Naive thymus-derived CD4-positive, alpha-beta T cell (primary cell): ENCODE data around the gene MUC6. TPM values are rescaled to one million over a fixed set of nuclear protein-coding genes. Genes with fewer than 3 reads are reported as not detected.

Source experiments
- ATAC-seq: fragments of 150-1000 bp; cut with Tn5 transposase; 2 replicates; pipeline ENCODE4 v1.10.0; 2021; ENCODE audit warnings: mild to moderate bottlenecking, moderate library complexity
- CTCF ChIA-PET: fragments of 350-600 bp; sonication (Branson Sonifier 250); formaldehyde crosslinking; loops from one replicate; lab custom pipeline; 2021; ENCODE audit warnings: antibody characterized with exemption; lab: Charles Lee
- POLR2A ChIA-PET: fragments of 350-600 bp; sonication (Branson Sonifier 250); formaldehyde crosslinking; loops from one replicate; lab custom pipeline; 2021; ENCODE audit warnings: antibody characterized with exemption, inconsistent platforms; lab: Charles Lee
- DNase-seq, 9 donors: peaks; one replicate each; pipeline versions ENCODE4 v3.0.0 to v3.0.0-alpha.2; 2020 to 2022; ENCODE audit warnings: mixed read lengths in 1 of 9
- H3K27ac ChIP-seq: one replicate; pipeline ENCODE4 v1.7.0; 2013; ENCODE audit warnings: mild to moderate bottlenecking, low read depth, low read length, moderate library complexity
- H3K27me3 ChIP-seq, 2 donors: one replicate each; pipeline ENCODE4 v1.7.0; 2013; ENCODE audit warnings: low read length in 2 of 2, mild to moderate bottlenecking in 2 of 2, moderate library complexity in 2 of 2; ENCODE audit not compliant: control insufficient read depth in 2 of 2, insufficient read depth in 2 of 2
- H3K36me3 ChIP-seq, 3 experiments: 1 replicate in 2 of 3; 2 replicates in 1 of 3; pipeline ENCODE4 v1.7.0; 2013; ENCODE audit warnings: low read length in 3 of 3, mild to moderate bottlenecking in 3 of 3, moderate library complexity in 1 of 3; ENCODE audit not compliant: insufficient read depth in 3 of 3, control insufficient read depth in 2 of 3
- H3K4me1 ChIP-seq, 2 donors: one replicate each; pipeline ENCODE4 v1.7.0; 2013; ENCODE audit warnings: low read length in 2 of 2, mild to moderate bottlenecking in 2 of 2, moderate library complexity in 1 of 2; ENCODE audit not compliant: control insufficient read depth in 2 of 2, insufficient read depth in 2 of 2
- H3K4me3 ChIP-seq: 2 replicates; pipeline ENCODE4 v1.7.0; 2013; ENCODE audit warnings: mild to moderate bottlenecking, low read length
- H3K9me3 ChIP-seq, 3 experiments: 1 replicate in 2 of 3; 2 replicates in 1 of 3; pipeline ENCODE4 v1.7.0; 2013; ENCODE audit warnings: low read length in 3 of 3; ENCODE audit not compliant: control insufficient read depth in 2 of 3
- H3K27ac Mint-ChIP-seq, 9 donors: one replicate each; pipeline ENCODE4 v1.8.0; 2020 to 2022; ENCODE audit warnings: mixed read lengths in 9 of 9, mild to moderate bottlenecking in 8 of 9, moderate library complexity in 5 of 9, inconsistent platforms in 2 of 9
- H3K27me3 Mint-ChIP-seq, 5 donors: one replicate each; pipeline ENCODE4 v1.8.0; 2021 to 2022; ENCODE audit warnings: mixed read lengths in 5 of 5, mild to moderate bottlenecking in 1 of 5
- H3K36me3 Mint-ChIP-seq, 5 donors: one replicate each; pipeline ENCODE4 v1.8.0; 2020 to 2022; ENCODE audit warnings: mixed read lengths in 5 of 5, mild to moderate bottlenecking in 3 of 5, inconsistent platforms in 1 of 5
- H3K4me1 Mint-ChIP-seq, 7 donors: one replicate each; pipeline ENCODE4 v1.8.0; 2020 to 2022; ENCODE audit warnings: mixed read lengths in 7 of 7, mild to moderate bottlenecking in 3 of 7, inconsistent platforms in 1 of 7
- H3K4me3 Mint-ChIP-seq, 10 donors: one replicate each; pipeline ENCODE4 v1.8.0; 2020 to 2022; ENCODE audit warnings: mild to moderate bottlenecking in 10 of 10, mixed read lengths in 10 of 10, moderate library complexity in 6 of 10, inconsistent platforms in 2 of 10
- H3K9me3 Mint-ChIP-seq, 11 donors: one replicate each; pipeline ENCODE4 v1.8.0; 2020 to 2022; ENCODE audit warnings: mixed read lengths in 11 of 11, mild to moderate bottlenecking in 4 of 11, inconsistent platforms in 1 of 11, moderate library complexity in 1 of 11
- intact Hi-C, 2 donors: fragments of 100-400 bp; cut with micrococcal nuclease; formaldehyde crosslinking; loops; one replicate each; pipeline ENCODE4 v1.15.1; 2023
- polyA plus RNA-seq, 2 donors: library from polyadenylated mRNA; unstranded; fragments of 300-500 nt; fragmentation: Illumina TruSeq; gene quantifications; one replicate each; pipeline ENCODE4 v1.2.3, GENCODE V29; 2021
- total RNA-seq, 6 experiments: library from RNA in 5 of 6; stranded (reverse) in 5 of 6; gene quantifications; 1 replicate in 5 of 6; 2 replicates in 1 of 6; pipeline ENCODE4 v1.2.3 and lab custom pipeline; 2021 to 2026

MUC6 gene
- total and polyA plus RNA-seq, 7 experiments from 2014 or later, result not detected

DNA sequence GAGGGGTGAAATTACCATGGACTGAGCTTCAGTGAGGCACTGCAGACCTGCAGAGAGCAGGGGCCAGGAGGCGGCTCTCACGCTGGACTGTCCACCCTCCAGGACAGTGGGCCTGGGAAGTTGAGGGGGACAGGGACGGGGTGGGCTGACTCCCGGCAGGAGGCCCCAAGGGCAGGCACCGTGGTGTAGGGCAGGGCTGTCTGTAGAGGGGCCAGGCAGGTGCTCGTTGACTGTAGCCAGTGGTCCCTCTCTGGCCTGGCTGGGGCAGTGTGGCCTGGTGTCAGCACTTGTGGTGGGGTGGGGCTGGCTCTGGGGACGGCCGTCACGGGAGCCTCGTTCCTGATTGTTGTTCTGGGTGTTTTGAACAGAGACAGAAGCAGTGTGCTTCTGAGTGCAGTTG, 46.4 kb downstream of the MUC6 start:
- no peaks in the 10 kb centered on the region for H3K27me3 Mint-ChIP-seq
- intact Hi-C loops, result no loop called here
- Histone ChIP-seq H3K4me3 (no peak overlapping the region), H3K9me3 (no peaks in the 10 kb centered on the region), H3K27me3 (no peaks in the 10 kb centered on the region), H3K27ac (no peak overlapping the region), H3K36me3 (peaks cover 0 to 95% (median 21%) of the 10 kb centered on the region in 3 experiments), H3K4me1 (no peaks in the 10 kb centered on the region)
- no peaks in the 10 kb centered on the region for H3K9me3 Mint-ChIP-seq
- H3K4me3 Mint-ChIP-seq, result no peak overlapping the region
- ATAC-seq, result no peak
- no peak for DNase-seq
- ChIA-PET POLR2A (no interaction called here), CTCF (no interaction called here)
- peaks cover 3 to 25% (median 5%) of the 10 kb centered on the region in 5 donors for H3K36me3 Mint-ChIP-seq
- H3K27ac Mint-ChIP-seq, result no peak overlapping the region
- H3K4me1 Mint-ChIP-seq, result peaks cover 2 to 5% (median 3%) of the 10 kb centered on the region in 7 donors

DNA sequence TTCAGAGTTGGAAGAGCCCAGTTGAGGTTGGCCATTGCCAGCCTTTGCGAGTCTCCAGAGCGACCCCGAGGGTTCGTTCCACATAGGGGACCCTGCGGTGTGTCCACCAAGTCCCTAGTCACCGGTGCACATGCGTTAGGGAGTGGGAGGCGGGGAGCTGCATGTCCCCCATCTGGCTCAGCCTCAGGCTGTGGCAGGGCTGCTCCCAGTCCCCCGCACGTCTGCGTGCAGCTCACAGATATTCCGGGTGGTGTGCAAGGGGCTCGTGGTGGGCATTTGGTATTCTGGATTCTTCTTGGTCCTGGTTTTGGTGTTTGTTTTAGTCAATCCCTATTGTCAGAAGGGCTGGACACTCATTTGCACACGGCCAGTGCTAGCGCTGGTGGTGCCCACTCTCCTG, 48.8 kb downstream of the MUC6 start:
- peaks cover 0 to 3% (median 0%) of the 10 kb centered on the region in 7 donors for H3K4me1 Mint-ChIP-seq
- no peak for DNase-seq
- Histone ChIP-seq H3K27me3 (no peaks in the 10 kb centered on the region), H3K4me3 (no peak overlapping the region), H3K4me1 (no peaks in the 10 kb centered on the region), H3K9me3 (no peaks in the 10 kb centered on the region), H3K27ac (no peak overlapping the region), H3K36me3 (peaks cover 0 to 89% (median 11%) of the 10 kb centered on the region in 3 experiments)
- H3K4me3 Mint-ChIP-seq, result no peak overlapping the region
- peaks cover 0 to 36% (median 2%) of the 10 kb centered on the region in 5 donors for H3K36me3 Mint-ChIP-seq
- H3K9me3 Mint-ChIP-seq, result no peaks in the 10 kb centered on the region
- no peak overlapping the region for H3K27ac Mint-ChIP-seq
- H3K27me3 Mint-ChIP-seq, result no peaks in the 10 kb centered on the region
- ChIA-PET CTCF (no interaction called here), POLR2A (interaction anchor here (0.6 kb wide), 1 partner anchor 145 kb away, joined by 3 read pairs; the partner anchor contains the start of gene TSPAN4)
- intact Hi-C loops, result no loop called here
- no peak for ATAC-seq

DNA sequence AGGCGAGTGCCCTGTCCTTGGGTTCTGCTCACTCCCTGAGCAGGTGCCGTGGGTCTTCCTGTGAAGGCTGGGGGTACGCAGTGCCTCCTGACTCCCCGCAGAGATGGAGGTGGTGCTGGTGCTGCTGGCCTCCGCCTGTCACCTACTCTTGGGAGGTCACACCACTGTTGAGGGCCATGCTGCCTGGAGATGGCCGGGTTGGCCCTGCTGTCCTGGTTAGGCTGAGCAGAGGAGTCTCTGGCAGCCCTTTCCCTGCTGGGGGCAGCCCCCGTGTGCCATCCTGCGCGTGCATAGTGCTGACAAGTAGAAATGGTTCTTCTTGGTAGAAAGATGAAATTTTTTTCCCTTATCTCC, 49.6 kb downstream of the MUC6 start:
- ChIA-PET POLR2A (no interaction called here), CTCF (no interaction called here)
- Mint-ChIP-seq H3K36me3 (peaks cover 0 to 36% (median 2%) of the 10 kb centered on the region in 5 donors), H3K4me3 (no peak overlapping the region), H3K4me1 (peaks cover 0 to 3% (median 0%) of the 10 kb centered on the region in 7 donors), H3K9me3 (no peaks in the 10 kb centered on the region), H3K27ac (no peak overlapping the region), H3K27me3 (no peaks in the 10 kb centered on the region)
- no peaks in the 10 kb centered on the region for H3K9me3 ChIP-seq
- intact Hi-C loops, result no loop called here
- H3K27ac ChIP-seq, result no peak overlapping the region
- no peaks in the 10 kb centered on the region for H3K4me1 ChIP-seq
- no peak for ATAC-seq
- H3K36me3 ChIP-seq, result peaks cover 0 to 85% (median 7%) of the 10 kb centered on the region in 3 experiments
- no peak for DNase-seq
- no peaks in the 10 kb centered on the region for H3K27me3 ChIP-seq
- no peak overlapping the region for H3K4me3 ChIP-seq

DNA sequence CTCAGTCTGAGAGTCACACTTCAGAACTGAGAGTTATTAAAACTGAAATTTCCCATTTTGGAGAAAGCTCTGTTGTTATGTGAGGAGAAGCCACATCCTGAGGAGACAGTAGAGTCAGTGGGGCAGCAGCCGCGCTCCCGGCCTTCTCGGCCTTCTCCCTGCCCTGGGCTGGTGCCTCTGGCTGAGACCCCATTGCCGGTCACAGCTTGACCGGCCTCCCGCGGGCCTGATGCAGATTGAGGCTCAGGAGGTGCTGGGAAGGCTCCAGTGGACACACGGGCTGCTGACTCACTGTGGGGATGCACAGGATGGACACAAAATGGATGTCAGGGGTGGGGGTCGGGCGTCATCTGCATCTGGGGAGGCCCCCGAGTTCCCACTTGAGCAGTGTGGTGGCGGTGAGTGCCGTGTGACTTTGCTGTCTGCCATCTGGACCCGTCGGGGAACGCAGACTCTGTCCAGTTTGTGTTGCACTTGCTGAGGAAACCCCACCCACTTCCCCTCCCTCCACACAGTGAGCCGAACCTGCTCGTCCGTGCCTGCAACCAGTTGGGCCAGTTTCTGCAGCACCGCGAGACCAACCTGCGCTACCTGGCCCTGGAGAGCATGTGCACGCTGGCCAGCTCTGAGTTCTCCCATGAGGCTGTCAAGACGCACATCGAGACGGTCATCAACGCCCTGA, 50.1 kb downstream of the MUC6 start:
- Mint-ChIP-seq H3K27ac (no peak overlapping the region), H3K27me3 (no peaks in the 10 kb centered on the region), H3K4me3 (no peak overlapping the region), H3K4me1 (peaks cover 0 to 3% (median 0%) of the 10 kb centered on the region in 7 donors), H3K9me3 (no peaks in the 10 kb centered on the region), H3K36me3 (peaks cover 0 to 36% (median 2%) of the 10 kb centered on the region in 5 donors)
- ChIA-PET CTCF (no interaction called here), POLR2A (no interaction called here)
- ATAC-seq (no peak), DNase-seq (no peak)
- H3K4me1 ChIP-seq, result no peaks in the 10 kb centered on the region
- H3K27me3 ChIP-seq, result no peaks in the 10 kb centered on the region
- intact Hi-C loops, result no loop called here
- H3K27ac ChIP-seq, result no peak overlapping the region
- no peaks in the 10 kb centered on the region for H3K9me3 ChIP-seq
- H3K4me3 ChIP-seq, result no peak overlapping the region
- H3K36me3 ChIP-seq, result peaks cover 0 to 87% (median 7%) of the 10 kb centered on the region in 3 experiments

DNA sequence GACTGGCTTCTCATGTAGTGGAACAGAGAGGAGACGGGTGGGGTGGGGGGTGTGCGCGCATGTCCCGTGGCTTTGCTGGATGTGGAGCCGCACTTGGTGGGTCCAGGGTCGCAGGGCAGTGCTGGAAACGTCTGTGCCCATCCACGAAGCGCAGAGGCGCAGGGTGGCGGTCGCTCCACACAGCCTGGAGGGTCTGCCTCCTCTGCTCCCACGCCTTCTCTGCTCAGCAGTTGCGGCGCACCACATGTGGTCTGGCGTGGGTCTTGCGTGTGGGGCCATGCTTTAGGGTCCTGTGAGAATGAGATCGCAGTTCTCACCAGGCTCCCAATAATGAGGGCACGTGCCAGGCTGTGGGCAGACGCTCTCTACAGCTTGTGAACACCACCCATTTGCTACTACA, 50.7 kb downstream of the MUC6 start:
- no peaks in the 10 kb centered on the region for H3K9me3 Mint-ChIP-seq
- intact Hi-C loops, result no loop called here
- no peaks in the 10 kb centered on the region for H3K27me3 Mint-ChIP-seq
- POLR2A ChIA-PET, result no interaction called here
- peaks cover 0 to 2% (median 0%) of the 10 kb centered on the region in 7 donors for H3K4me1 Mint-ChIP-seq
- no peak overlapping the region for H3K27ac Mint-ChIP-seq
- CTCF ChIA-PET, result no interaction called here
- ATAC-seq (no peak), DNase-seq (no peak)
- Histone ChIP-seq H3K9me3 (no peaks in the 10 kb centered on the region), H3K27ac (no peak overlapping the region), H3K4me1 (no peaks in the 10 kb centered on the region), H3K27me3 (no peaks in the 10 kb centered on the region), H3K36me3 (peaks cover 0 to 87% (median 7%) of the 10 kb centered on the region in 3 experiments), H3K4me3 (no peak overlapping the region)
- H3K36me3 Mint-ChIP-seq, result peaks cover 0 to 39% (median 3%) of the 10 kb centered on the region in 5 donors
- H3K4me3 Mint-ChIP-seq, result no peak overlapping the region

DNA sequence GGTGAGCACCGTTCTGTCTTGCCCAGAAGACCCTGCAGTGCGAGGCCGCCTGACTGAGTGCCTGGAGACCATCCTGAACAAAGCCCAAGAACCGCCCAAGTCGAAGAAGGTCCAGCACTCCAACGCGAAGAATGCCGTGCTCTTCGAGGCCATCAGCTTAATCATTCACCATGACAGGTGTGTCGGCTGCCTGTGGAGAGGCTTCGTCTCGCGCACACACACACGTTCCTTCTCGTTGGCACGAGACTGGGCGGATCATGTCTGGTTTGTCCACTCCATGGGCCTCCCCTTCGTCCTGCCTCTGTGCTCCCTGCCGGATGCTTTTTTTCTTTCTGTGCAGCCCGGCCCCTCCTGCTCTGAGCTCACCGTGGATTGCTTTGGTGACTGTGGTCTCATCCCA, 51.1 kb downstream of the MUC6 start:
- no peak overlapping the region for H3K27ac Mint-ChIP-seq
- CTCF ChIA-PET, result no interaction called here
- no peaks in the 10 kb centered on the region for H3K27me3 Mint-ChIP-seq
- peaks cover 0 to 4% (median 0%) of the 10 kb centered on the region in 7 donors for H3K4me1 Mint-ChIP-seq
- DNase-seq (no peak), ATAC-seq (no peak)
- H3K27ac ChIP-seq, result no peak overlapping the region
- peaks cover 0 to 42% (median 4%) of the 10 kb centered on the region in 5 donors for H3K36me3 Mint-ChIP-seq
- H3K9me3 Mint-ChIP-seq, result no peaks in the 10 kb centered on the region
- H3K4me3 ChIP-seq, result no peak overlapping the region
- intact Hi-C loops, result no loop called here
- H3K36me3 ChIP-seq, result peaks cover 0 to 88% (median 7%) of the 10 kb centered on the region in 3 experiments
- POLR2A ChIA-PET, result no interaction called here
- no peak overlapping the region for H3K4me3 Mint-ChIP-seq
- no peaks in the 10 kb centered on the region for H3K4me1 ChIP-seq
- no peaks in the 10 kb centered on the region for H3K9me3 ChIP-seq
- no peaks in the 10 kb centered on the region for H3K27me3 ChIP-seq

DNA sequence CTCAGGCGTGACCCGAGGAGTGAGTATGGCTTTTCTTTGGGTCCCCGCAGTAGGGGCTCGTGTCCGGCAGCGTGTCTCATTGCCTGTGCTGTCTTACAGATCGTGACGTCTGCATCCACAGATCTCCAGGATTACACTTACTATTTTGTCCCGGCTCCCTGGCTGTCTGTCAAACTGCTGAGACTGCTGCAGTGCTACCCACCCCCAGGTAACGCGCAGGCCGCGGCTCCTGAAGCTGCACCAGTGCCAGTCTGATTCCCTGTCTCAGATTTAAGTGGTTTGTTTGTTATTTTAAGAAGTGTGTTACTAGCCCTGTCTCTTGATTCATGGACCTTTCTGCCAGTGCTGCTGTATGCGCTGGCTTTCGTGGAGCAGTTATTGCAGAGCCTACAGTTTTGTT, 52.0 kb downstream of the MUC6 start:
- Mint-ChIP-seq H3K27ac (no peak overlapping the region), H3K4me3 (no peak overlapping the region), H3K36me3 (peaks cover 0 to 38% (median 3%) of the 10 kb centered on the region in 5 donors), H3K27me3 (no peaks in the 10 kb centered on the region), H3K4me1 (peaks cover 0 to 4% (median 0%) of the 10 kb centered on the region in 7 donors), H3K9me3 (no peaks in the 10 kb centered on the region)
- intact Hi-C loops, result no loop called here
- ATAC-seq (no peak), DNase-seq (no peak)
- ChIA-PET CTCF (no interaction called here), POLR2A (no interaction called here)
- peaks cover 0 to 80% (median 6%) of the 10 kb centered on the region in 3 experiments for H3K36me3 ChIP-seq
- H3K27ac ChIP-seq, result no peak overlapping the region
- no peak overlapping the region for H3K4me3 ChIP-seq
- no peaks in the 10 kb centered on the region for H3K4me1 ChIP-seq
- no peaks in the 10 kb centered on the region for H3K9me3 ChIP-seq
- no peaks in the 10 kb centered on the region for H3K27me3 ChIP-seq
